H9 (cell line): ENCODE measurements around the gene ZNF423. TPM values are rescaled to one million over a fixed set of nuclear protein-coding genes. Genes with fewer than 3 reads are reported as not detected.

Experiments used
- DNase-seq: peaks from one replicate; pipeline ENCODE4 v3.0.0-alpha.2; 2017
- H2AFZ ChIP-seq: one replicate; pipeline ENCODE4 v1.6.1; 2013; ENCODE audit warnings: mild to moderate bottlenecking, low read length, control low read depth, moderate library complexity
- H2AK5ac ChIP-seq: 2 replicates; pipeline ENCODE4 v1.6.1; 2013; ENCODE audit warnings: low read length, control low read depth, mixed read lengths; ENCODE audit not compliant: insufficient read length
- H2BK120ac ChIP-seq: one replicate; pipeline ENCODE4 v1.6.1; 2013; ENCODE audit warnings: low read depth, mild to moderate bottlenecking, low read length, control low read depth, inconsistent platforms; ENCODE audit not compliant: poor library complexity, severe bottlenecking
- H2BK12ac ChIP-seq: 2 replicates; pipeline ENCODE4 v1.6.1; 2013; ENCODE audit warnings: low read length, control low read depth, mixed read lengths, low read depth; ENCODE audit not compliant: insufficient read length
- H2BK15ac ChIP-seq: 2 replicates; pipeline ENCODE4 v1.6.1; 2013; ENCODE audit warnings: low read depth, low read length, control low read depth
- H2BK20ac ChIP-seq: one replicate; pipeline ENCODE4 v1.6.1; 2013; ENCODE audit warnings: low read depth, mild to moderate bottlenecking, low read length, control low read depth, inconsistent platforms; ENCODE audit not compliant: poor library complexity, severe bottlenecking
- H2BK5ac ChIP-seq: 2 replicates; pipeline ENCODE4 v1.6.1; 2013; ENCODE audit warnings: low read length, control low read depth, mixed read lengths; ENCODE audit not compliant: insufficient read length
- H3K14ac ChIP-seq: 2 replicates; pipeline ENCODE4 v1.6.1; 2013; ENCODE audit warnings: low read length, control low read depth; ENCODE audit not compliant: insufficient read depth
- H3K18ac ChIP-seq: 2 replicates; pipeline ENCODE4 v1.6.1; 2013; ENCODE audit warnings: low read depth, mild to moderate bottlenecking, mixed read lengths, low read length, control low read depth; ENCODE audit not compliant: insufficient read length
- H3K23ac ChIP-seq: 2 replicates; pipeline ENCODE4 v1.6.1; 2013; ENCODE audit warnings: low read length, control low read depth, mixed read lengths, low read depth; ENCODE audit not compliant: insufficient read length
- H3K23me2 ChIP-seq: 2 replicates; pipeline ENCODE4 v1.6.1; 2013; ENCODE audit warnings: low read depth, mild to moderate bottlenecking, mixed read lengths, low read length, control low read depth; ENCODE audit not compliant: insufficient read length, poor library complexity, severe bottlenecking
- H3K27ac ChIP-seq: 2 replicates; pipeline ENCODE4 v1.5.1; 2013; ENCODE audit warnings: low read length, control low read depth, mixed read lengths, low read depth; ENCODE audit not compliant: insufficient read length
- H3K27me3 ChIP-seq: 2 replicates; pipeline ENCODE4 v1.6.1; 2013; ENCODE audit warnings: low read length, control low read depth, inconsistent platforms; ENCODE audit not compliant: insufficient read depth
- H3K4ac ChIP-seq: 2 replicates; pipeline ENCODE4 v1.6.1; 2013; ENCODE audit warnings: low read depth, mild to moderate bottlenecking, control low read depth, inconsistent platforms, low read length, moderate library complexity
- H3K4me1 ChIP-seq: 2 replicates; pipeline ENCODE4 v1.6.1; 2013; ENCODE audit warnings: low read length, control low read depth, inconsistent platforms; ENCODE audit not compliant: insufficient read depth
- H3K4me2 ChIP-seq: 2 replicates; pipeline ENCODE4 v1.6.1; 2013; ENCODE audit warnings: low read length, control low read depth, mixed read lengths; ENCODE audit not compliant: insufficient read length, insufficient read depth
- H3K56ac ChIP-seq: 2 replicates; pipeline ENCODE4 v1.6.1; 2013; ENCODE audit warnings: low read depth, mild to moderate bottlenecking, mixed read lengths, low read length, control low read depth; ENCODE audit not compliant: insufficient read length
- H3K79me1 ChIP-seq: 2 replicates; pipeline ENCODE4 v1.6.1; 2013; ENCODE audit warnings: low read depth, mild to moderate bottlenecking, moderate library complexity, low read length, control low read depth, inconsistent platforms; ENCODE audit not compliant: insufficient read depth, poor library complexity, severe bottlenecking
- H3K79me2 ChIP-seq: 2 replicates; pipeline ENCODE4 v1.6.1; 2013; ENCODE audit warnings: low read length, control low read depth, inconsistent platforms; ENCODE audit not compliant: insufficient read depth
- H3K9ac ChIP-seq: 2 replicates; pipeline ENCODE4 v1.6.1; 2013; ENCODE audit warnings: low read length, control low read depth, mixed read lengths; ENCODE audit not compliant: insufficient read length; ENCODE audit errors: extremely low read depth
- H3K9me3 ChIP-seq: one replicate; pipeline ENCODE4 v1.6.1; 2013; ENCODE audit warnings: low read depth, low read length, inconsistent platforms; ENCODE audit not compliant: control insufficient read depth
- H3T11ph ChIP-seq: one replicate; pipeline ENCODE4 v1.6.1; 2013; ENCODE audit warnings: mild to moderate bottlenecking, low read length, control low read depth, inconsistent platforms
- H4K20me1 ChIP-seq: one replicate; pipeline ENCODE4 v1.6.1; 2013; ENCODE audit not compliant: control insufficient read depth, insufficient read length, insufficient read depth
- H4K5ac ChIP-seq: 2 replicates; pipeline ENCODE4 v1.6.1; 2013; ENCODE audit warnings: low read depth, mild to moderate bottlenecking, mixed read lengths, low read length, control low read depth; ENCODE audit not compliant: insufficient read length
- H4K8ac ChIP-seq: replicated peaks from 2 replicates; pipeline ENCODE4 v1.6.1; 2013; ENCODE audit warnings: low read length, control low read depth, mixed read lengths, low read depth; ENCODE audit not compliant: insufficient read length
- H4K91ac ChIP-seq: 2 replicates; pipeline ENCODE4 v1.6.1; 2013; ENCODE audit warnings: low read depth, mild to moderate bottlenecking, moderate library complexity, mixed read lengths, low read length, control low read depth; ENCODE audit not compliant: insufficient read length
- H3K27ac Mint-ChIP-seq, 3 experiments: 2 replicates in 2 of 3; 3 replicates in 1 of 3; pipeline ENCODE4 v1.8.0; 2020 to 2021; ENCODE audit warnings: mixed read lengths in 3 of 3, mild to moderate bottlenecking in 1 of 3, moderate library complexity in 1 of 3
- H3K27me3 Mint-ChIP-seq: 2 replicates; pipeline ENCODE4 v1.8.0; 2021; ENCODE audit warnings: low read depth, mild to moderate bottlenecking, moderate library complexity, mixed read lengths
- H3K36me3 Mint-ChIP-seq, 3 experiments: 2 replicates in 2 of 3; 3 replicates in 1 of 3; pipeline ENCODE4 v1.8.0; 2020 to 2021; ENCODE audit warnings: low read depth in 3 of 3, mixed read lengths in 3 of 3; ENCODE audit not compliant: insufficient read depth in 1 of 3
- H3K4me1 Mint-ChIP-seq, 2 experiments: 2 replicates each; pipeline ENCODE4 v1.8.0; 2020; ENCODE audit warnings: mixed read lengths in 2 of 2
- H3K4me3 Mint-ChIP-seq, 2 experiments: 2 replicates in 1 of 2; 3 replicates in 1 of 2; pipeline ENCODE4 v1.8.0; 2020 to 2021; ENCODE audit warnings: mild to moderate bottlenecking in 2 of 2, mixed read lengths in 2 of 2, moderate library complexity in 1 of 2
- H3K9me3 Mint-ChIP-seq, 2 experiments: 2 replicates in 1 of 2; 3 replicates in 1 of 2; pipeline ENCODE4 v1.8.0; 2020; ENCODE audit warnings: mild to moderate bottlenecking in 2 of 2, mixed read lengths in 2 of 2, moderate library complexity in 1 of 2
- CTCF ChIP-seq: fragments of 200-600 bp; sonication (generic); conservative IDR thresholded peaks from 3 replicates; pipeline ENCODE4 v1.8.0; 2021; ENCODE audit warnings: antibody characterized with exemption, mild to moderate bottlenecking
- WGBS: extraction: QIAGEN DNeasy Blood & Tissue Kit; methylation state at CpG from one replicate; pipeline ENCODE4 v1.1.7; 2013; ENCODE audit warnings: missing lambda C conversion rate, low lambda C conversion rate, mixed read lengths; ENCODE audit not compliant: insufficient read length; ENCODE audit errors: extremely low coverage; 5-methylcytosine and 5-hydroxymethylcytosine counted together
- total RNA-seq: library from RNA; stranded (reverse); gene quantifications from 2 replicates; pipeline ENCODE4 v1.2.1, GENCODE V29; 2021

Gene ZNF423
- total RNA-seq, 1 experiment from 2014 or later = 51.5 TPM

GRCh38 chr16:49552313-49552928, 303.5 kb downstream of the ZNF423 start:
- Histone ChIP-seq H3K23me2 (no peaks in the 10 kb centered on the region), H3K27me3 (no peaks in the 10 kb centered on the region), H2BK15ac (no peak overlapping the region), H2BK12ac (no peak overlapping the region), H2AK5ac (no peak overlapping the region), H3K79me2 (no peaks in the 10 kb centered on the region), H3T11ph (no peak overlapping the region), H3K23ac (no peak overlapping the region), H3K4ac (no peak overlapping the region), H3K56ac (no peak overlapping the region), H3K9ac (no peak overlapping the region), H4K5ac (no peak overlapping the region), H4K91ac (no peak overlapping the region), H3K79me1 (no peaks in the 10 kb centered on the region), H3K4me2 (no peak overlapping the region), H3K27ac (no peak overlapping the region), H2BK5ac (no peak overlapping the region), H2BK120ac (no peak overlapping the region), H2AFZ (no peak overlapping the region), H3K4me1 (peaks cover 2% of the 10 kb centered on the region; the same call in 1 of the 2 replicates), H4K8ac (no peak overlapping the region), H3K14ac (no peak overlapping the region; the same call in 1 of the 2 replicates), H4K20me1 (no peaks in the 10 kb centered on the region), H2BK20ac (no peak overlapping the region), H3K18ac (no peak overlapping the region), H3K9me3 (no peaks in the 10 kb centered on the region)
- no peaks in the 10 kb centered on the region for H3K36me3 Mint-ChIP-seq
- no peak overlapping the region for H3K4me3 Mint-ChIP-seq
- H3K27me3 Mint-ChIP-seq = peaks cover 2% of the 10 kb centered on the region; the same call in 1 of the 2 replicates
- no peak for DNase-seq
- TF ChIP-seq CTCF = no peak
- no CpG with 5 or more reads among the region's 10 CpGs for WGBS
- no peaks in the 10 kb centered on the region for H3K9me3 Mint-ChIP-seq
- H3K4me1 Mint-ChIP-seq = peaks cover 22 to 33% of the 10 kb centered on the region in 2 experiments
- H3K27ac Mint-ChIP-seq = no peak overlapping the region; a peak in 1 of 7 replicates
